ENCODE measurements around the gene DNAAF1.

GRCh38 chr16:84186685-84187437 lies 41.8 kb downstream of the DNAAF1 start, which contains the start of gene TAF1C:
- TF ChIP-seq MAX (IDR thresholded peaks at IDR 0.05) (peak; percentile 73), POLR2AphosphoS5 (IDR thresholded peaks at IDR 0.05; ENCODE audit: low read depth, low read length) (0 out of 2 replicates have a peak, but pooled peaks have one; percentile 39), ATF3 (IDR thresholded peaks at IDR 0.05; ENCODE audit: insufficient read depth, low read depth, low read length) (no peak), ATF2 (IDR thresholded peaks at IDR 0.05; ENCODE audit: low read length) (no peak), CTCF (IDR thresholded peaks at IDR 0.05; ENCODE audit: control extremely low read depth in 1 of 3, insufficient read depth in 1 of 3, low read depth in 1 of 3, low read length in 3 of 3) (peak; percentile 84 to 94 (median 89)), RFX5 (IDR thresholded peaks at IDR 0.05; ENCODE audit: borderline replicate concordance, low read depth, low read length) (no peak), SUZ12 (IDR thresholded peaks at IDR 0.05; ENCODE audit: low read length) (no peak)

Data from H1 (cell line).